ENCODE data around the gene AVPR1A.
"Not testable (repeated sequence)": the region's sequence is repeated elsewhere in the genome, so short reads cannot be mapped to it uniquely, and the experiment has no call there.

AVPR1A gene

DNA sequence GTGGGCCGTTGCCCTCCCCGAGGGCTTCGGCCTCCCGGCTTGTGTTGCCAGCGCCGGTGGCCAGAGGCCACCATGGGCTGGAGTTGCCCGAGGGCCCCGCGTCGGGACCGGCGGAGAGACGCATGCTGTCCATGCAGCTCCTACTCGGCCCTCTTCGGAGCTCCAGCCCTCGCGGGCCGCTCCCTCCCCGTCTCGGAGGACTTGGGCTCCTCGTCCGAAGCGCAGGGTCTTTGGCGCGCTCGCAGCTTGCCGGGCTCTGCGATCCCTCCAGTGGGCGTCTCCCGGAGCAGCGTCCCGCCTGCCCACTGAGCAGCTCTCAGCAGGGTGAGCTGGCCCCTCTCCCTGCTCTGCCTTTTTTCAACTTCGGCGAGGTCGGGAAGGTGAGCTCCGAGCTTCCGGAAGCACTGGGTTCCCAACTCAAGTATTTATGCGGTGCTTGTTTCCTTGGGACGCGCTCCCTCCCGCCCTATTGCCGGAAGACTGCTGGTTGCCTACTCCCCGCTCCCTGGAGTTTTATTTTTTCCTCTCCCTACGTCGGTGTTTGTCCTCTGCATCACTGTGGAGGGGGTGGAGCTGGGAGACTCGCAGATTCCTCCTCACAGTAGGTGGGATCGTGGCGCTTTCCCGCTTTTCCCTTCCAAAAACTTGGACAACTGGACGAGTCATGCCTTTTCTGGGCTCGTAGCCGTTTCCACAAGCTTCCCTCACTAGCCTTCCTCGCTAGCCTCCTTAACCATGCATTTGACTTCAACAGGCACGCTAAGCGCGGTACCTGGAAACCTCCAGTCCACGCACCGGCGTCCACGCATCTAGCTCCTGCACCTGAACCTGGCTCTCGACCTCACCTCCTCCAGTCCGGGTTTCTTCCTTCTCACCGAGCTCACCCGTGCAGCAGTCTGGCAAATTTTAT, at the start of gene AVPR1A:
TSS of gene AVPR1A (minus strand) at position 489 of the 910 bp plus-strand sequence. CDS start at position 124, 365 bp downstream.
- DNase-seq, result no peak

DNA sequence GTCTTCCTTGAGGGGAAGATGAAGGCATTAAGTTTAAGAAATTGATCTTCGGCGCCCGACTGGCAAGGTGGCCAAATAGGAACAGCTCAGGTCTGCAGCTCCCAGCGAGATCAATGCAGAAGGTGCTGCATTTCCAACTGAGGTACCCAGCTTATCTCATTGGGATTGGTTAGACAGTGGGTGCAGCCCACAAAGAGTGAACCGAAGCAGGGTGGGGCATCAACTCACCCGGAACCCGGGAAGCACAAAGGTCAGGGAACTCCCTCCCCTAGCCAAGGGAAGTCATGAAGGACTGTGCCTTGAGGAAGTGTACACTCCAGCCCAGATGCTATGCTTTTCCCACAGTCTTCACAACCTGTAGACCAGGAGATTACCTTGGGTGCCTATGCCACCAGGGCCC, 45.2 kb upstream of the AVPR1A start:
- no peak for DNase-seq

DNA sequence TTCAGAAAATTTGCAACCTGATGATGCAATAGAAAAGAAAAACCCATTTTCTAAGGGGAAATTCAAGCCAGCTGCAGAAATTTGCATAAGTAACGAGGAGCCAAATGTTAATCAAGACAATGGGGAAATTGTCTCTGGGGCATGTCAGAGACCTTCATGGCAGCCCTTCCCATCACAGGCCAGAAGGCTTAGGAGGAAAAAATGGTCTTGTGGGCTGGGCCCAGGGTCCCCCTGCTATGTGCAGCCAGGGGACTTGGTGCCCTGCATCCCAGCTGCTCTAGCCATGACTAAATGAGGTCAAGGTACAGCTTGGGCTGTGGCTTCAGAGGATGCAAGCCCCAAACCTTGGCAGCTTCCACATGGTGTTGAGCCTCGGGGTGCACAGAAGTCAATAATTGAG, 28.2 kb upstream of the AVPR1A start:
- DNase-seq, result no peak

DNA sequence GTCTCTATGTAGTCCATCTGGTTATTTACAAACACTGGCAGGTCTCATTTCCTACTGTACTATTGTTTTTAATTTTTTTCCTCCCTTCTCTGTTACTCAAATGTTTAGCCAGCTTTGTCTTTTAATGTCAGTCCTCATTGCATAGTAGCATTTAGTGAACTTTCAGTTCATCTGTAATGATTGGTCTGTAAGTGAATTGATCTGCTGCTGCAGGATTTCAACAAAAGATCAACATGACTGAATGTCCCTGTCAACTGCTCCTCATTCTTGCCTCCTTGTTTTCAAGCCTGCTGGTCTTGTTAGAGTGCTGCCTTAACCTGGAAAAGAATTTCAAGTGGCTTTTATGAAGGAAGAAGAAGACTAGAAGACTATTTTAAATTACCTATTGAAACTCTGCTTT, 19.3 kb upstream of the AVPR1A start:
- DNase-seq, result no peak

DNA sequence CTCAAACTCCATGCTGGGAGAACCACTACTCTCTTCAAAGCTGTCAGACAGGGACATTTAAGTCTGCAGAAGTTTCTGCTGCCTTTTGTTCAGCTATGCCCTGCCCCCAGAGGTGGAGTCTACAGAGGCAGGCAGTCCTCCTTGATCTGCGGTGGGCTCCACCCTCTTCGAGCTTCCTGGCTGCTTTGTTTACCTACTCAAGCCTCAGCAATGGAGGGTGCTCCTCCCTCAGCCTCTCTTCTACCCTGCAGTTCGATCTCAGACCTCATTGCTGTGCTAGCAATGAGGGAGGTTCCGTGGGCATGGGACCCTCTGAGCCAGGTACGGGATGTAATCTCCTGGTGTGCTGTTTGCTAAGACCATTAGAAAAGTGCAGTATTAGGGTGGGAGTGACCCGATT, 16.7 kb upstream of the AVPR1A start:
- DNase-seq, result not testable (repeated sequence)

DNA sequence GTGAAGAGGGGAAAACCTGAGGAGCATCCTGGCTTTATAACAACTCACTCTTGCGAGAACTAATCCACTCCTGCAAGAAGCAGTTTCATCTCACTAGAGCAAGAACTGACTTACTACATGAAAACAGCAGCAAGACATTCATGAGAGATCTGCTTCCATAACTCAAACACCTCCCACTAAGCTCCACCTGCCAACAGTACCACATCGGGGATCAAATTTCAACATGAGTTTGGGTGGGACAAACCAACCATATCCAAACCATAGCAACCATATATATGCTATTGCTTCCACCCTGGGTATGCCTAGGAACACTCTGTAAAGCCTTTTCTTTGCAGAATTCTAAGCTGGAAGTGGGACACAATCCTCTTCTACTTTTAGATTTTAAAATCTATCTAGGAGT, 13.9 kb upstream of the AVPR1A start:
- DNase-seq, result no peak

DNA sequence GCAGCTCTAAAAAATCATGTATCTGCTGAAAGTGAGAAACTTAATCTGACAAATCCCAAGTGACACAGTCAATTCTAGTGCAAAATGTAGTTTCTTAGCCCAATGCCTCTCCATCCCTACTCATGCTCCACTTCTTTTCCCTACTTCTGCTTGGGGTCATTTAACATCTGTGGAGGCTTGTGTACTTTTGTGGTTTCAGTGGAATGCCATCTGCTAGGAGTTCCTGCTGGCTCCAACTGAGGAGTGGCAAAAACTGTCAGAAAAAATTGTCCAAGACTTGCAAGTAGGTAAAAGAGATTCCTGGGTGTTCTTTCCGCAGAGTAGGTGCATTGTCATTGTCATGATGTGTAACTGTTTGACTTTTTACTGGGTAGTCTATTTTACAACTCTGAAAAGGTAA, 12.5 kb upstream of the AVPR1A start:
- no peak for DNase-seq

DNA sequence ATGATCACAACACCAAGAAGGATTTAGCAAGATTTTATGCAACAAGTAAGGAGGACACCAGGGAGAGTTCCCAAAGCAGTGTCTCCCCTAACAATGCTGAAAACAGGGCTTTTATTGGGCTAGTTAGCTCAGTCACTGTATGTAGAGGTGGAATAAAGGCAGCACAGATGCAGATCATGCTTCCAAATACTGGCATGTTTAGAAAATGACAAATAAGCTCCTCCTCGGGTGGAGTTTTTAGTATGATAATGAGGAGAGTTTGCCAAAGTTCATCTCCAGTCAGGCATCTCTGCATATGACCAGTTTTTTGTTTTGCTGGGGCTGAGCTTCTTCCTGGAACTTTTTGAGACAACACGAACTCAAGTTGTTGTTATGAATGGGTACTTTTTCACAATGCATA, 4.4 kb upstream of the AVPR1A start:
- DNase-seq, result no peak

DNA sequence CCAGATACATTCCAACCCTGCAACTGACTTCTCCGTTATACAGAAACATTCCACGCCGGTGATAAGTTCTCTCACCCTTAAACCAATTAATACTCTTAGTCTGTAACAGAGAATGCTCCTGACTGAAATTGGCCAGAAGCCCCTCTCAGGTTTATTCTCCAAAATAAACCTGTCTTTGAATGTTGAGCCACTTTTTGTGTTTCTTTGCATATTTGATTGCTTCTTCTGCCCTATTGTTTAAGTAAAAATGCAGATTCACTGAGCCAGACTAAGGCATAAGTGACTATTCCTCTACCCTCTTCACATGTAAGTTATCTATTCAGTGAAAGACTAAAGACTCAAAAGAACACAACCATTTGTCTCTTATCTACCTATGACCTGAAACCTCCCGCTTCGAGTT, 3.6 kb upstream of the AVPR1A start:
- no peak for DNase-seq

DNA sequence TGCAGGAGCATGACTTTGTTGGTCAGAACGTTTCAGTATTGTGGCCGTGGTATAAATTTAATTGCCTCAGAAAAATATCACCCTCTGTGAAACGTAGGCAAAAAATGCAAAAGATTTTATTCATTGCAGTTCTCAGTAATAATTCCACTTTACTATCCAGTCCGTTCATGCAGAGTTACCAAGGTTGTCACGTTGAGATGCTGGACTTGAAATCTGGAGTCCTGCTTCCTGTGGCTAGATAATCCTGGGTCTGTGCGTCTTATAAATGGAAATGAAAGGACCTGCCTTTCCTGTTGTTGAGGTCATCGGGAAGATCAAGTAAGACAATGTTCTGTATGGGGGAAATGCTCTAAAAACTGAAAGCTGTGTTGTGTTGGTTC, 1.3 kb upstream of the AVPR1A start:
- DNase-seq, result no peak

DNA sequence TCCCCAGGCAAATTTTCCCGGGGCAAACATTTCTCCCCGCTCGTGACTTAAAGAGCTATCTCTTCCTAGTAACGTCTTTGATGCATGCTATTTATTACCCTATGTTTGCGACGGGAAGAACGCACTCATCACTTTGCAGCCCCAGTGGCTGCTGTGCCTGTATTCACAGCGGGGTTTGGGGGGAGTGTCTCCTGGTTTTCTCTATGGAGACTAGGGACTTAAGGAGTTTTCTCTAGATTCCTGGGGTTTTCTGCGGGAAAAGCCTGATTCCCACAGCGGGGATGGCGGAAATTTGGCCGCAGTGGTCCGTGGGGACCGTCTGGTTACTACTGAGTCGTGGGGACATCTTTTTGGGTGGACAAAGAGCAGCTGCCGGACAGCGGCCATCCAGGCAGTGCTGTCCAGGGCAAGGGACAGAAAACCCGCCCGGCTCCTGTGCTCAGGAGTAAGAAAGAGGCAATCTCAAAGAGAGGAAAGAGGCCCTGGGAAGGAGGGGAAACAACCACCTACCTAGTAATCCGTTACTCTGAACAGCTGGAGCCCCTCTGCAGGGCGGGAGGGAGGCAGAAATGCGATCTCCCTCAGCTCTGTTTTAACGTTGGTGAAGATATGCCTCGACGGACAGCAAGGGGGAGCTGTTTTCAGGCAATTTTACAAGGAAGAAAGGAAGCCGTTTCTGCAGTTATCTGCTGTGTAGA, 771 bp upstream of the AVPR1A start:
- no peak for DNase-seq

DNA sequence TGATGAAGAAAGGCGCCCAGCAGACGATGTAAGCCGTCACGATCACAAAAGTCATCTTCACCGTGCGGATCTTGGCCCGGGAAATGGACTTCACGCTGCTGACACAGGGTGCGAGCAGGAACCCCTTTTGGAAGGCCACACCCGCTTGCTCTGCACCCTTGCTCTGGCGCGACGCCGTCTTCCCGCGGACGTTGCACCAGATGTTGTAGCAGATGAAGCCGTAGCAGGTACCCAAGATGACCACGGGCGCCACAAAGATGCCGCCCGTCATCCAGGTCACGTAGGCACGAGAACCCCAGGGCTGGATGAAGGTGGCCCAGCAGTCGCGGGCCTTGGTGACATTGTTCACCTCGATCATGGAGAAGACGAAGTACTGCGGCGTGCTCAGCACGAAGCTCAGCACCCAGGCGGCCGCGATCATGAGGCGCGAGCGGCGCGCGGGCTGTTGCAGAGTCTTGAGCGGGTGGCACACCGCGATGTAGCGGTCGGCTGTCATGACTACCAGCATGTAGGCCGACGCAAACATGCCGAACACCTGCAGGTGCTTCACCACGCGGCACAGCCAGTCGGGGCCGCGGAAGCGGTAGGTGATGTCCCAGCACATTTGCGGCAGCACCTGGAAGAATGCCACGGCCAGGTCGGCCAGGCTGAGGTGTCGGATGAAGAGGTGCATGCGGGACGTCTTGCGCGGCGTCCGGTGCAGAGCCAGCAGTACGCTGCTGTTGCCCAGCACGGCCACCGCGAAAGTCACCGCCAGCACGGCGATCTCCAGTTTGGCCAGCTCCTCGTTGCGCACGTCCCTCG, 890 bp downstream of the AVPR1A start:
- no peak for DNase-seq

DNA sequence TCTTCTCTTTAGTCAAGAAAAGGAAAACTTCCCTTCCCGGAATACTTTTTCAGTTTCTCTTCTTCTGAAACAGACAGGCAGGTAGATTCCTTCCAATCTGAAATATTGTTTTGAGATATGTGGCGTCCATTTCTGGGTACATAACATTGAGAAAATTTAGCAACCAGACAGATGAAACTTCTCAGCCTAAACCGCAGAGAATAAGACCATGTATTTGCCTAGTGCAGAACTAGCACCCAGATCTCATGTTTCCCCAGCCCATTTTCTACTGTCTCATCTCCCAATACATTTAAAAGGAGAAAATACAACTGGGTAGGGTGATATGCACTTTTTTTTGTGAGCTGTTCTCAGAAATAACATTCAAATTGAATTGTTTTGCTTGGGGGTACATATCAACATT, 6.4 kb downstream of the AVPR1A start:
- DNase-seq, result no peak

DNA sequence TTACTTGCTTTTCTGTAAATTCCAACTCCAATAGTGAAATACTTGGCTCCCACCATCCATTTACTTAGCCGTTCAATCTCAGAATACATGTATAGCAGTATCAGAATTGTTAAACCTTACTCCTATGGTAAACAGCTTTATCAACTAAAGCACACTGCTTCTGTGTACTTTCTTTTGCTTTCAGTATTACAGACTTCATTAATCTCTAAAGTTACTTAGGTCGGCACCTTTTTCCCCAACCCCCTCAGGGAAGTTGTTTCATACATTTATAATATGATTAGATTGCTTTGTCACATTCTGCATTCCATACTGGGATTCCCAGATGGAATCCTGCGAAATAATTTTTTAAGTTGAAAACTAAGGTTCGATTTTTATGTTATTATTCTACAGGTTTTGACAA, 12.5 kb downstream of the AVPR1A start:
- DNase-seq, result no peak

DNA sequence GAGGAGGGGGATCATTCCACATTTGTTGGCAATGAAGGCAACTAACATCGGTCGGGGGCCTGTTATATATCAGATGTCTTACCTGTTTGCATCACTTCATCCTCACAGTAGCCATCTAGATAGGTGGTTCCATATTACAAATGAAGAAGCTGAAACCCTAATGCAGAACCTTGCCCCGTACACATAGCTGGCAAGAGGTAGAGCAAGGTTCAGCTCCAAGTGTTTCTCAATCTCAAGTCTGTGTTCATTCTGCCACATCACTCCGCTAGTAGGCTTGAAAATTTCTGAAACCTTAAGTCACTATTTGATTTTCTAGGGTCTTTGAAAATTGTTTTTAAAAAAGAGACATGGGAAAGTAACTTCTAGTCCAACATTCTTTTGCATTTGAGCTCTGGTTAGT, 17.0 kb downstream of the AVPR1A start:
- no peak for DNase-seq

DNA sequence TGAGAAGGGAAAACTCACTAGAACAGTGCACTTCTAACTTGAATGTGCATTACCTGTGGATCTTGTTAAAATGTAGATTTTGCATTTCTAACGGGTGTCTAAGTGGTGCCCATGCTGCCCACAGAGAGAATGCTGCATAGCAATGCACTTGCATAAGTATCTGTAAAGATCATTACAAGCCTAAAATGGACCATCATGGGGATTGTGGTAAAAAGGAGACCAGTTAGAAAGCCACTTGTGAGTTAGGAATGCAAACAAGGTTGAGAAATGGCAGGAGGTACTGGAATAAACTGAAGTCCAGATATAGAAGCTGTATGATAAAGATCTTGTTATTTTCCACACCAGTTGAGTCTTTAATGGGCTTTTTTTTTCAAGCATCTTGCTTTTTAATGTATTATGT, 18.8 kb downstream of the AVPR1A start:
- no peak for DNase-seq

DNA sequence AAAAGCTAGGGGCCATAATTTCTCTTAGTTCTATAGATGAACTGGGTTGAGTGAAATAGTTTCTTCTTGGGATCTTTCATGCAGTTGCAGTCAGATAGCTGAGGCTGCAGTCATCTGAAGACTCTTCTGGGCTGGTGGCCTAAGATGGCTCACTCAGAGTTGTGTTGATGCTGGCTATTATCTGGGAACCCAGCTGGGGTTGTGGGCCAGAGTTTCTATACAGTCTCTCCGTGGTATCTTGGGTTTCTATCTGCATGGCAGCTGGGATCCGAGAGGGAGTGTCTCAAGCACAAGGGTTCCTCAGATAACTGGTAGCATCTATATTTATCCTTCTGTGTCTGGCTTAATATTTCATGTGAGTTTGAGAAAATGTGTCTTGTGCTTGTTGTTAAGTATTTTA, 21.1 kb downstream of the AVPR1A start:
- no peak for DNase-seq

DNA sequence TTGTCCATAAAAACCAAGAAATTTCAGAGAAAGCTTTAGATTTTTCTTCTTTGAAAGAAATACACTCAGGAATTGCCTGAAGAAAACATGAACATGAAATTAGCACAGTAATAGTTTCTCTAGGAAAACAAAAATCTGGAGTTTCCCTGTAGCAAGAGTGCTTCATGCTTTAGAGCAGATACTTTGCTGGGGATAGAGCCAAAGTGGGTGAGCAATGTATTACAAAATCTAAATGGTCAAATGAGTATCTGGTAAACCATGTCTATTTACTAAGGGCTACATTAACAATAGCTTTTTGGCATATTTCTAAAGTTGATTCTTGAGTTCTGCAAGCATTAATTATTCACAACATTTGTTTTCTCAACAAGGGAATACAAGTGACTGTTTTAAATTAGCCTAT, 26.2 kb downstream of the AVPR1A start:
- DNase-seq, result no peak

DNA sequence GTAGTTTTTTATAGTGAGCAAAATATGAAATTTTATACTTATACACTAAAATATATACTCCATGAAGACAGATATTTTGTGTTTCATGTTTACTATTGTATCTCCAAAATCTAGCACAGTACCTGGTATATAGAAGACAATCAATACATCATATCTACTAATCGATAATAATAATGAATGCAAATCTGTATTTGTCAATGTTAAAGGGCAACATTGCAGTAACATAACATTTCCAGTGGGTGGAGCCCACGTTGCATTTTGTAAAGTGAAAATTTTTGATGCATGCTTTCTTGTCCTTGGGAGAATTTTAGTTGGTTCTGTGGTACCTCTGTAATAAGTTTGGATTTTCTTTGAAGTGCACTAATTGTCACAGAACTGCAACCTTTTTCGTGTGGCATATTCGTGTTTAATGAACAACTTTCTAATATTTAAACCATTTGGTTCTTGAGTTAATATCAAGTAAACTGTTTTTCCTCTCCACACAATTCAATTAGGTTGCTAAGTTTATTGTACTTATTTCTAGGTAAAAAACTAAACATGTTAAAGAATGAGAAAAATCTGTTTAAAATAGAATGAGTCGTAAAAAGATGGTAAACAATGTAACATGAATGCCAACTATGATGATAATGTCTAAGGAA, 47.4 kb downstream of the AVPR1A start:
- DNase-seq, result no peak

DNA sequence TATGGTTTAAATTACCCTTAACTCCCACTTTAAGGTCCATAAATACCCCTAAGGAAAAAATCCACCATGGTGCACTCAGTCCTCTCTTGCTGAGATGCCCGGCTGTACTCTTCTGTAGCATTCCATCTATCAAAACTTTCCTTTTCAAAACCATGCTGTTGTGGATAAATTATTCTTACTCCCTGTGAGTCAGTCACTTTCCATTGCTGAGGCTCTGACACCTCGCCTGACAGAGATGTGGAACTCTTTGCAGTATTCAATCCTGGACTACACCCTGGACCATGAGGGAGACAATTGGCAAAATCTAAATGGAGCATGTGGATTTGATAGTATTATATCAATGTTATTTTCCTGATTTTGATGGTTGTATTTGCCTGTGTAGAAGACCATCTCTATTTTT, 49.1 kb downstream of the AVPR1A start:
- DNase-seq, result no peak

DNA sequence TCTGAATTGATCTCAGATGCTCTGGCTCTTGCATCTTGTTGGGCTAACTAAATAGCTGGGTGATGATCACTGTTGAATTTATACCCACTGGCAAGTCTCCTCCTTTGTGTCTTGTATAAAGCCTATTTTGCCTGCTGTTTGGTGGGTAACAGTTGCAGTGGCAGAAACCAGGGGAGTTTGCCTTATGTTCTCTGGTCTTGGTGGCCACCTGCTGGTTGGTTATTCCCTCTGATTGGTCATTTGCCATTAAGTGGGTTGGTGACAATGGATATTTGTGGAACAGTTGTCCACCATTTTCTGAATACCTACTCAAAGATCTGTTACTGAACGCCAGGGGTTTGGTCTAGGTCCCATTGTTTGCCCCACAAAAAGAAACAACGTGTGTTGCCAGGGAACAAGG, 52.1 kb downstream of the AVPR1A start:
- no peak for DNase-seq

DNA sequence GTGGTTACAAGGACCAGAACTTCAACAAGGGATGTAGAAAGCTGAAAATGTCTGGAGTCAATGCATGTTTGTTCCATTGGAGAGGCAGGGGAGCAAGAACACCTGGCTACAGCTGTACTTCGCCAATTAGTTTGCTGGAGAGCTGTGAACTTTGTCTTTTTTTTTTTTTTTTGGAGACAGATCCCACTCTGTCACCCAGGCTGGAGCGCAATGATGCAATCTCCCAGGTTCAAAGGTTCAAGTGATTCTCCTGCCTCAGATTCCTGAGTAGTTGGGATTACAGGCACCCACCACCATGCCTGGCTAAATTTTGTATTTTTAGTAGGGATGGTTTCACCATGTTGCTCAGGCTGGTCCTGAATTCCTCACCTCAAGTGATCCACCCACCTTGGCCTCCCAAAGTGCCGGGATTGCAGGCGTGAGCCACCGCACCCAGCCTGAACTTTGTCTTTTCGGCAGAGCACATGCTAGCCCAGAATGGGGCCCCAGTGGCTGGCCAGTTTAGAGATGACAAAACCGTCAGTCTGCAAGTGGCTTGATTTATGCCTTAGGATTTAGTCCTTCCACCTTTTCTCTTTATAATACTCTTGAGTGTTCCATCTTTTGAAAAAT, 55.5 kb downstream of the AVPR1A start:
- DNase-seq, result no peak

DNA sequence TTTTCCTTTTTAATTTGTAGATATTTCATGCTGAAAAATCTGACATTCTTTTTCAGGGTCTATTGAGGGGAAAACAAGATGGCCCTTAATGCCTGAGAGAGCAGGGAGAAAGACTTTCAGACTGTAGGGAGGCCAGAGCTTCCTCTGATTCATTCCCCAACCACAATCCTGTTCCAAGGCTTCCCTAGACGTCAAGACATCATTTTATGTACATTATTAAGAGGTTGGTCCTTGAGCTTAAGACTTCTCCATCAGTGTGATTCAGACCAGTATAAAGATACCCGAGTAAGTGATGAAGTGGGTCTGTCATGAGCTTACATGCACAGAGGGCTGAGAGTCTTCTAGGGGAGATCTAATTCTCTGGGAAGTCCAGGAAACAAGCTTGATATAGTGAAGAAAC, 57.3 kb downstream of the AVPR1A start:
- no peak for DNase-seq

Measured in activated gamma-delta T cell treated with Interleukin-2 at 50 U/mL for 16 hours (primary cell).